Dedifferentiated amniotic fluid mesenchymal stem cell (primary cell): ENCODE measurements around the gene GAREM1.

Experiments used
- DNase-seq: peaks from one replicate; pipeline ENCODE4 v3.0.0-alpha.2; 2016; ENCODE audit errors: extremely low spot score

GAREM1 gene

GRCh38 chr18:32425466-32425865, 45.2 kb downstream of the GAREM1 start:
- peak; percentile 57 for DNase-seq

- DNase-seq = no peak
Observed at GRCh38 chr18:32424696-32425095, 46.0 kb downstream of the GAREM1 start.

- no peak for DNase-seq
Observed at GRCh38 chr18:32422978-32423740, 47.5 kb downstream of the GAREM1 start.

GRCh38 chr18:32422201-32422600, 48.5 kb downstream of the GAREM1 start:
- DNase-seq = no peak

GRCh38 chr18:32420084-32420750, 50.5 kb downstream of the GAREM1 start:
- DNase-seq = no peak

- DNase-seq = no peak
Observed at GRCh38 chr18:32418148-32418547, 52.5 kb downstream of the GAREM1 start.

GRCh38 chr18:32405588-32405987, 65.1 kb downstream of the GAREM1 start:
- DNase-seq = no peak

- DNase-seq = no peak
Observed at GRCh38 chr18:32401621-32402020, 69.1 kb downstream of the GAREM1 start.

- DNase-seq = no peak
Observed at GRCh38 chr18:32393407-32393806, 77.3 kb downstream of the GAREM1 start.

GRCh38 chr18:32391126-32391525, 79.6 kb downstream of the GAREM1 start:
- DNase-seq = no peak

- DNase-seq = no peak
Observed at GRCh38 chr18:32389858-32390257, 80.8 kb downstream of the GAREM1 start.

GRCh38 chr18:32389191-32389590, 81.5 kb downstream of the GAREM1 start:
- no peak for DNase-seq

GRCh38 chr18:32386471-32386870, 84.2 kb downstream of the GAREM1 start:
- DNase-seq = no peak

- DNase-seq = peak; percentile 81
Observed at GRCh38 chr18:32383050-32383819, 87.4 kb downstream of the GAREM1 start.

- no peak for DNase-seq
Observed at GRCh38 chr18:32381761-32382160, 88.9 kb downstream of the GAREM1 start.

- DNase-seq = no peak
Observed at GRCh38 chr18:32380559-32380958, 90.1 kb downstream of the GAREM1 start.

GRCh38 chr18:32379891-32380290, 90.8 kb downstream of the GAREM1 start:
- no peak for DNase-seq

GRCh38 chr18:32378705-32379104, 92.0 kb downstream of the GAREM1 start:
- DNase-seq = no peak

GRCh38 chr18:32373995-32374394, 96.7 kb downstream of the GAREM1 start:
- DNase-seq = no peak

GRCh38 chr18:32373505-32373904, 97.2 kb downstream of the GAREM1 start:
- DNase-seq = no peak

- no peak for DNase-seq
Observed at GRCh38 chr18:32372381-32373061, 98.2 kb downstream of the GAREM1 start.

GRCh38 chr18:32372047-32372380, 98.7 kb downstream of the GAREM1 start:
- DNase-seq = no peak
